ENCODE measurements around the gene DMD.

Gene DMD

DNA sequence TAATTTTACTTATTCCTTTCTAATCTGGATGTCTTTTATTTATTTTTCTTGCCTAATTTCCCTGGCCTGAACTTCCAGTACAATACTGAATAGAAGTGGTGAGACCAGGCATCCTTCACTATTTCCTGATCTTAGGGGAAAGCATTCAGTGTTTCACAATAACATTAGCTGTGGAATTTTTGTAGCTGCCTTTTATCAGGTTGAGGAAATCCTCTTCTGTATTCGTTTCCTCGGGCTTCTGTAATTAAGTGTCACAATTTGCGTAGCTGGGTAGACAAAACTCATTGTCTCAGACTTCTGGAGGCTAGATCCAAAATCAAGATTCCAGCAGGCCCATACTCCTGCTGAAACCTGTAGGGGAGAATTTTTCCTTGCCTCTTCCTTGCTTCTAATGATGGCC lies 1541.1 kb downstream of the DMD start:
- H3K4me1 ChIP-seq (ENCODE audit: insufficient read depth, low read length) = no peaks in the 10 kb centered on the region
- H3K9ac ChIP-seq (ENCODE audit: low read depth, low read length) = no peak overlapping the region
- H4K20me1 ChIP-seq (ENCODE audit: insufficient read depth, low read length) = no peaks in the 10 kb centered on the region
- no peaks in the 10 kb centered on the region for H3K36me3 ChIP-seq (ENCODE audit: insufficient read depth, low read length)
- no peaks in the 10 kb centered on the region for H3K79me2 ChIP-seq (ENCODE audit: insufficient read depth, low read length)
- H3K9me3 ChIP-seq (ENCODE audit: insufficient read depth, low read length, severe bottlenecking) = no peaks in the 10 kb centered on the region
- no peaks in the 10 kb centered on the region for H3K27me3 ChIP-seq (ENCODE audit: insufficient read depth, low read length, poor library complexity)
- DNase-seq (no peak), ATAC-seq (ENCODE audit: insufficient read depth, low read depth) (no peak)
- no peak overlapping the region for H3K4me2 ChIP-seq (ENCODE audit: insufficient read depth, low read length)
- no peak overlapping the region for H3K27ac ChIP-seq (ENCODE audit: low read length)
- no peak overlapping the region for H3K4me3 ChIP-seq (ENCODE audit: low read depth in 1 of 2, low read length in 2 of 2)
- TF ChIP-seq EZH2 (IDR thresholded peaks at IDR 0.05; ENCODE audit: borderline replicate concordance, low read depth, low read length, severe bottlenecking) (no peak), CTCF (IDR thresholded peaks at IDR 0.05; ENCODE audit: borderline replicate concordance, extremely low read depth, low read length, poor library complexity, severe bottlenecking) (no peak)
- no peak overlapping the region for H2AFZ ChIP-seq (ENCODE audit: low read depth, low read length)

DNA sequence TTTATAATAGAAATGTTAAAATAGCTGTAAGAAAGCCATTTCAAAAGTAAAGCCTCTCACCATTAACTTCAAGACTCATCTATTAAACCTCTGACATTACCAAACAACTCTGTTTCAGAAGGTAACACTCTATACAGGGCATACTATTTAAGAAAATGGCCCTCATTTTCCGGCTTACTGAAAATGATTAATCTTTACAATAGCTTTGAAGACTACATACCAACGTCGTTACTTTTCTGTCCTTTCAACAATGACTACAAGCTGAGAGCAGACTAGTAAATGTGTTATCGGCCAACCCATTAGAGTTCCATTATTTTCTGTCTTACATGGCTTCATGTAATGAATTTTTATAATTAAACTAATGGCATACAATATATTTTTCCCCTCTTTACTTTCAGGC lies 1545.9 kb downstream of the DMD start:
- ATAC-seq (ENCODE audit: insufficient read depth, low read depth) = no peak
- Histone ChIP-seq H3K36me3 (ENCODE audit: insufficient read depth, low read length) (no peaks in the 10 kb centered on the region), H3K4me1 (ENCODE audit: insufficient read depth, low read length) (no peaks in the 10 kb centered on the region), H3K4me3 (ENCODE audit: low read depth in 1 of 2, low read length in 2 of 2) (no peak overlapping the region), H4K20me1 (ENCODE audit: insufficient read depth, low read length) (no peaks in the 10 kb centered on the region), H3K9ac (ENCODE audit: low read depth, low read length) (no peak overlapping the region), H3K27me3 (ENCODE audit: insufficient read depth, low read length, poor library complexity) (no peaks in the 10 kb centered on the region), H2AFZ (ENCODE audit: low read depth, low read length) (no peak overlapping the region), H3K9me3 (ENCODE audit: insufficient read depth, low read length, severe bottlenecking) (no peaks in the 10 kb centered on the region), H3K79me2 (ENCODE audit: insufficient read depth, low read length) (no peaks in the 10 kb centered on the region), H3K27ac (ENCODE audit: low read length) (no peak overlapping the region), H3K4me2 (ENCODE audit: insufficient read depth, low read length) (no peak overlapping the region)
- no peak for DNase-seq
- TF ChIP-seq CTCF (IDR thresholded peaks at IDR 0.05; ENCODE audit: borderline replicate concordance, extremely low read depth, low read length, poor library complexity, severe bottlenecking) (no peak), EZH2 (IDR thresholded peaks at IDR 0.05; ENCODE audit: borderline replicate concordance, low read depth, low read length, severe bottlenecking) (no peak)

DNA sequence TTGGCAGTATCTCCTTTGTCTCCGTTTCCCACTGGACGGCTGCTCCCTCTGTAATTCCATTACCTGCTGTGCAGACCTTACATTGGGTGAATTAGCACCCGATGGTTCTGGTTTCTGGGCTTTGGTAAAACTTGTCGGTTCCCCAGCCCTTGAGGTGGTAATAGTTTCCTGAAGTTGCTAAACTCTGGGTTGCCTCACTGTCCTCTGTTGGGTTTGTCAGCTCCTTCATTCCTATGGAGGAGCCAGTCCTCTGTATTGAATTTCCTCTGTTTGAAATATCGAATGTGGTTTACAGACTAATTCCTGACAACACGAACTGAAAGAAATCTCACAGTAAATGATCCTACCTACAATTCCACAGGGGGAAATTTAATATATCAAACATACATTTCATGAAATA lies 1548.2 kb downstream of the DMD start:
- H3K4me2 ChIP-seq (ENCODE audit: insufficient read depth, low read length) = no peak overlapping the region
- TF ChIP-seq CTCF (IDR thresholded peaks at IDR 0.05; ENCODE audit: borderline replicate concordance, extremely low read depth, low read length, poor library complexity, severe bottlenecking) (no peak), EZH2 (IDR thresholded peaks at IDR 0.05; ENCODE audit: borderline replicate concordance, low read depth, low read length, severe bottlenecking) (no peak)
- no peaks in the 10 kb centered on the region for H4K20me1 ChIP-seq (ENCODE audit: insufficient read depth, low read length)
- DNase-seq = no peak
- no peak overlapping the region for H3K9ac ChIP-seq (ENCODE audit: low read depth, low read length)
- no peak overlapping the region for H3K4me3 ChIP-seq (ENCODE audit: low read depth in 1 of 2, low read length in 2 of 2)
- no peaks in the 10 kb centered on the region for H3K79me2 ChIP-seq (ENCODE audit: insufficient read depth, low read length)
- H3K9me3 ChIP-seq (ENCODE audit: insufficient read depth, low read length, severe bottlenecking) = no peaks in the 10 kb centered on the region
- H2AFZ ChIP-seq (ENCODE audit: low read depth, low read length) = no peak overlapping the region
- no peak overlapping the region for H3K27ac ChIP-seq (ENCODE audit: low read length)
- H3K27me3 ChIP-seq (ENCODE audit: insufficient read depth, low read length, poor library complexity) = no peaks in the 10 kb centered on the region
- ATAC-seq (ENCODE audit: insufficient read depth, low read depth) = no peak
- no peaks in the 10 kb centered on the region for H3K4me1 ChIP-seq (ENCODE audit: insufficient read depth, low read length)
- no peaks in the 10 kb centered on the region for H3K36me3 ChIP-seq (ENCODE audit: insufficient read depth, low read length)

- H3K27me3 ChIP-seq (ENCODE audit: insufficient read depth, low read length, poor library complexity) = no peaks in the 10 kb centered on the region
- no peaks in the 10 kb centered on the region for H3K36me3 ChIP-seq (ENCODE audit: insufficient read depth, low read length)
- H4K20me1 ChIP-seq (ENCODE audit: insufficient read depth, low read length) = no peaks in the 10 kb centered on the region
- no peaks in the 10 kb centered on the region for H3K79me2 ChIP-seq (ENCODE audit: insufficient read depth, low read length)
- DNase-seq (no peak), ATAC-seq (ENCODE audit: insufficient read depth, low read depth) (no peak)
- TF ChIP-seq CTCF (IDR thresholded peaks at IDR 0.05; ENCODE audit: borderline replicate concordance, extremely low read depth, low read length, poor library complexity, severe bottlenecking) = no peak
- no peak for TF ChIP-seq EZH2 (IDR thresholded peaks at IDR 0.05; ENCODE audit: borderline replicate concordance, low read depth, low read length, severe bottlenecking)
- no peaks in the 10 kb centered on the region for H3K4me1 ChIP-seq (ENCODE audit: insufficient read depth, low read length)
- no peak overlapping the region for H3K27ac ChIP-seq (ENCODE audit: low read length)
- H3K4me3 ChIP-seq (ENCODE audit: low read depth in 1 of 2, low read length in 2 of 2) = no peak overlapping the region
- H3K9me3 ChIP-seq (ENCODE audit: insufficient read depth, low read length, severe bottlenecking) = no peaks in the 10 kb centered on the region
- no peak overlapping the region for H3K4me2 ChIP-seq (ENCODE audit: insufficient read depth, low read length)
- H2AFZ ChIP-seq (ENCODE audit: low read depth, low read length) = no peak overlapping the region
- no peak overlapping the region for H3K9ac ChIP-seq (ENCODE audit: low read depth, low read length)
Measured at GRCh38 chrX:31661280-31661810, 1550.0 kb downstream of the DMD start.

Measured in DND-41 (cell line).